GM21423 (cell line): Measurements from ENCODE around the gene OXER1.

Experiments
- ATAC-seq: cut with Tn5 transposase; IDR thresholded peaks from one replicate; pipeline ENCODE4 v1.9.1; 2021; ENCODE audit warnings: mild to moderate bottlenecking, moderate library complexity; ENCODE audit not compliant: unreplicated experiment

The OXER1 gene, protein sequence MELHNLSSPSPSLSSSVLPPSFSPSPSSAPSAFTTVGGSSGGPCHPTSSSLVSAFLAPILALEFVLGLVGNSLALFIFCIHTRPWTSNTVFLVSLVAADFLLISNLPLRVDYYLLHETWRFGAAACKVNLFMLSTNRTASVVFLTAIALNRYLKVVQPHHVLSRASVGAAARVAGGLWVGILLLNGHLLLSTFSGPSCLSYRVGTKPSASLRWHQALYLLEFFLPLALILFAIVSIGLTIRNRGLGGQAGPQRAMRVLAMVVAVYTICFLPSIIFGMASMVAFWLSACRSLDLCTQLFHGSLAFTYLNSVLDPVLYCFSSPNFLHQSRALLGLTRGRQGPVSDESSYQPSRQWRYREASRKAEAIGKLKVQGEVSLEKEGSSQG

DNA sequence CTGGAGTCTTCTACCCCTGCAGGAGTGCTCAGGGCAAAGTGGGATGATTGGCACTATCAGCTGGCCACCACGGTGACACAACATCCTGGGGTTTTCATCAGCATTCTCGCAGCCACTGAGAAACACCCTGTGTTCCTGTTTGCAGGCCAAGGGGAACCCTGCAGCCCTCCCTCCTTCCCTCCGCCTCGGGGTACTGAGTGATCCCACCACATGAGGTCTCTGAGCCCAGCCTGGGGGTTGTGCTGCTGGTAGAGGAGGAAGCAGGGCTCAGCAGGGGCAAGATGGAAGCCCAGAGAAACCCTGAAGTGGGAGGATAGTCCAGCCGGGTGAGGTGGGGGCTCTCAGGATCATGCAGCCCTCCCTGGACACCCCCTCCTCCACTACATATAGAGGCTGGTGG is at the start of gene OXER1:
Gene OXER1, minus strand, starts transcription at position 40 of the 400 bp plus-strand sequence. CDS start 73 bp downstream, outside the sequence.
- ATAC-seq, result no peak

- ATAC-seq, result no peak
Observed at GRCh38 chr2:42812899-42813479, 49.1 kb upstream of the OXER1 start.

DNA sequence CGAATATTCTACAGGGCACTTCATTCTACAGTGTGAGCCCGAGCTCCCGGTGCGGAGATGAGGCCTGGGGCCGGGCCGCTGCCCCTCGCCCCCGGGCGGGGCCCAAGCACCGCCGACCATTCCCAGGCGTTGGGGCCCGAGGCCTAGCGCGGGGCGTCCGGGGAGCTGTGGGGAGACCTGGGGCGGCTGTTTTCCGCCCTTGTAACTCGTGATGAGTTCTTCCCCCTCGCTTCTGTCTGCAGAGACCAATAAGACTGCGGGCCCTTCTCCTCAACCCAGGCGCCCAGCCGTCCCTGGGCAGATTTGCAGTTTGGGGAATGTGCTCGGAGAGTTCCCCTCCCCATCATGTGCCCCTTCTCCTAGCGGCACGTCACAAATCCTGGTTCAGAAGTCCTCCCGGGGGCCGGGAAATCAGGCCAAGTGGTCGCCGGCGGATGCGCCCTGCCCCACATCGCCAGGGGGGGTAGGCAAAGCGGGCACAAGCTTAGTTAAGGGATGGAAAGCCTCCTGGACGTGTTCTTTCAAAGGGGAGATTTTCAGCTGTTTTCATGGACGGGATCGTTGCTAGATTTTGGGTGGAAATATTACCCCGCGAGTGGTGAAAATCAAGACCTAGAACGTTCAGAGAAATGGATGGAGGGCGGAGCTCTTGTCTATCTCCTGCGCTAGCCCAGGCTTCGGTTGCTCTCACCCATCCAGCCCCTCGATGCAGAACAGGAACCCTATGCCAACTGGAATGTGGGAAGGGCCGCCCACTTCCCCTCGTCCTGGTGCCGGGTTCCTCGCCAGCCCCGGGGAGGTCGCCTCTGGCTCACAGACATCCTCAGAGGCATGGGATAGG is 47.3 kb upstream of the OXER1 start:
- peak; percentile 9 for ATAC-seq

DNA sequence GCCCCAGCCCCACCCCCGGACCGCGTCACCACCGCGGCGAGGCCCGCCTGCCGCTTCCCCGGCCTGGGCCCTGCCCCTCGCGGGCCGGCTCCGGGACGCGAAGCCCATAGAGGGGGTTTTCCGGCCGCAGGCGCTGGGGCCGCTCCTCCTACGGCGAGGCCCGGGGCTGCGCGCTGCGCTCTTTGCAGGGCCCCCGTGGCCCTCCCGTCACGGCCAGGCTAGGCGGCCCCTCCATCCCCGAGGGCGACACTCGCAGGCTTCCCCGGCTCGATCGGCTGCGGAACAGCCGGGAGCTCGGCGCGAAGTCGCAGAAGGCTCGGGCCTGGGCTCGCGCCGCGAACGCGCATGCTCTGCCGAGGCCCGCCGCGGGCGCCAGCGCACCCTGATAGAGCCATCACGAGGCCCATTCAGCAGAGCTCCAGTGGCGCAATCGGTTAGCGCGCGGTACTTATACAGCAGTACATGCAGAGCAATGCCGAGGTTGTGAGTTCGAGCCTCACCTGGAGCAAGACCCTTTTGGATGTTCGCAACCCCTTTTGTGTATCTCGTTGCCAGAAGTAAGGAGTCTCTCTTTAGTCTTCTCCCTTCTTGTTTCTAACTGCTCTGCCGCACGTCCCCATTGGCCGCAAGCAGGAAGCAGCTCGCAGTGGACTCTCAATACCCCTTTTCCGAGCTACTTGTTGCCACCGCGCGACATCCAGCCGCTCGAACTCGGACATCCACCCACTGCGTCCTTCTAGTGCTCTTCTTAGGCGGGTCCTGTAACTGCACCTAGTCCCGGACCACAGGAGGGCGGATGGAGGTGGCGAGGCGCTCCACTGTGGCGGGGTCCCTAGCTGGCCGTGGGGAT is 46.4 kb upstream of the OXER1 start:
- ATAC-seq, result peak; percentile 76

DNA sequence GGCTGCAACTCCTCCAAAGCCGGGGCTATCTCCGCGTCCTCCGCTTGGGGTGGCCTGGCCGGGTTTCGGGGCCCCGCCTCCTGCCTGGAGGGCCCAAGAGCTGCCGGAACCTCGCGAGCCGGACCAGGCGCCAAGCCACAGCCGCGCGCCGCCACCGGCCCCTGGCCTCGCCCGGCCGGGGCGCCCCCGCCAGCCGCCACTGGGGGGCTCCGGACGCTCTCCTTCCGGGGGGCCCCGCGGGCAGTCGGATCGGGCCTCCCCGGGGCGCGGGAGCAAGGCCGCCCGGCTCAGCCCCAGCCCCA is 45.8 kb upstream of the OXER1 start:
- no peak for ATAC-seq

DNA sequence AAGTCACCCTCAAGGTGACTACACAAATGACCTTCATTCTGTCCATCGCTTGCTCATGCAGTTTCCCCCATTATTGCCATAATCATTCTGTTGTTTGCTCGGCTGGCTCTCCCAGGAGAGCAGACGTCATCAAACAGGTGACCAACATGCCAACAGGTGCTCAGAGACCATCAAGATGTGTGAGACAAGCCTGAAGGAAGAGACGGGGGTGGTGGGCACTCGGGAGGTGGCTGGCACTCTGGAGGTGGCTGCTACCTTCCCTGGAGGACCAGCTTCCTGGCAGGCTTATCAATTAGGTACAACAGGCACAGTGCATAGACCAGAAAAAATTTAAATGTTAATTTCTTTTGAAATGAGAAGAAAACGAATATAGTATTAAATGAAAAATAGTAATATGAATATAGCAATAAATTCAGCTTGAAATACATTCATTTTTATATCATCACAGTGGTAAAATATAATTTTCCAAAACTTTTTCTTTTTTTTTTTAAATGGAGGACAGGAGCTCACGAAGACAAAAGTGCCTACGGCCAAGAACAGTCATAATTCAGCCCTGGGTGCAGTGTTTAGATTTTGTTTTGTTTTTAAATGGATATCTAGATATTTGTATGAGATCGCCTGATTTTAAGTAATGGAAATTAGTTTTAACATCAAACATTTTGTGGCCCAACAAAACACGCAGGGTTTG is 45.3 kb upstream of the OXER1 start:
- ATAC-seq, result no peak

DNA sequence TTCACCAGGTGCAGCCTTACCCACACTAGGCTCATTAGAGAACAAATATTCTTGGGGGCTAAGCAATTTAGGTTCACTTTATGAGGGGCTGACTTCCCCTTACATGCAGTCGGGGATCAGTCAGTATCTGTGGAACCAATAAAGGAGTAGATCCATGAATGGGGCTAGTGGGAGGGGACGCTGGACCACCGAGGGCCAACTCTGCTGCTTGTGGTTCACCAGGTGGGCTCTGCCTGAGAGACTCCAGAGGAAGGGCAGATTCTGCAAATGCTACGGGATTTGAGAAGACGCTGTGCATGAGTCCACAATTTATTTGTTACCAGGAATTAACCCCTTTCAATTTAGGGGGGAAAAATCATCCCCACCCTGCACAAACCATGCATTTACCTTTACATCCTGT is 44.4 kb upstream of the OXER1 start:
- ATAC-seq, result no peak

DNA sequence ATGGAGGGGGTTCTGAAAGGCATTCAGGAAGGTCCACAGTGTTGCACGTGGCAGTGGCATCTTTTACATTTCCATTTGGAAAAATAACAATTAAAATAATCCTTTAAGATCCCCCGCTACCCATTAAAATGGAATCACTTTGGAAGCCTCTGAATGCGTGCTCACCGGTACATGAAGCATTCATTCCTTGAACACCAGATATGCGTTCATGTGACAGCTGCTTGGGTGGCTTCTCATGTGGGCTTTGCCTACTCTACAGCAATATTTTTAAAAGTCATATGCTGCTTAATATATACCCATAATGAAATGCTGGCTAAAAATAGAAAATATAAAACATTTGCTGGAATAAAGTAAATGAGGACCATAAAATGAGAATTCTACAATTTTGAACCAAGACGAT is 42.9 kb upstream of the OXER1 start:
- no peak for ATAC-seq

DNA sequence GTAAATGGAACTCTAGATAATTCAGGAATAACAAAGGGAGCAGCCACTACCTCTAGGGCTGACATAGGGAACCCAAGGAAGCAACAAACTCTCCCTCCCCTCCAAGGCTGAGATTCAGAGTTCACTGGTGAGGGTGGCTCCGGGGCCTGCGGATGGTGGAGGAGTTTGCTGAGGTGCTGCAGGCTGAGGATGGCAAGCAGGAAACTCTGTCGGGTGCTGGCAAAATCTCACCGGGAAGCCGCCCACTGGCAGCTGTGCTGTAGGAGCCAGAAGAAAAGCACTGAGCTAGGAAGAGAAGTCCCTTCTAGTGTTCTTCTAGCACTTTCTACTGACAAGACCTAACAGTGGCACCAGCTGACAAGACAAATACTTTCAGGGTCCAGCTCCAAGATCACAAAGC is 41.0 kb upstream of the OXER1 start:
- ATAC-seq, result no peak

DNA sequence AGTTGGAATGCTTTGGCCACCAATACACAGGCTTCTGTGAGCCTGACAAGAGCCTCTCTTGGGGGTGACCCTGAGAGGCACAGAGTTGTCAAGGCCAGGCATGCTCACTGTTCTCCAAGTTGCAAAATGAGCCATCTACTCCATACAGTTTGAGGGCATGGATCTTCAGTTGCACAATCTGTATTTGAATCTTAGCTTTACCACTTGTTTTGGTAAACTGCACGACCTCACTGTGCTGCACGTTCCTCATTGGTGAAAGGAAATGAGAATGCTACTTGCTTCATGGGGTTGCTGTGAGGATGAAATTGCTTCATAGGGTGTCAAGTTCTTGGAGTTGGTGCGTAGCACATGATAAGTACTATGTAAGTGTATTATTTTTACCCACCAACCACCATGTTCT is 40.4 kb upstream of the OXER1 start:
- ATAC-seq, result no peak

GRCh38 chr2:42802150-42802549 is 38.2 kb upstream of the OXER1 start:
- ATAC-seq, result no peak

- no peak for ATAC-seq
Observed at GRCh38 chr2:42801381-42801780, 37.4 kb upstream of the OXER1 start.

DNA sequence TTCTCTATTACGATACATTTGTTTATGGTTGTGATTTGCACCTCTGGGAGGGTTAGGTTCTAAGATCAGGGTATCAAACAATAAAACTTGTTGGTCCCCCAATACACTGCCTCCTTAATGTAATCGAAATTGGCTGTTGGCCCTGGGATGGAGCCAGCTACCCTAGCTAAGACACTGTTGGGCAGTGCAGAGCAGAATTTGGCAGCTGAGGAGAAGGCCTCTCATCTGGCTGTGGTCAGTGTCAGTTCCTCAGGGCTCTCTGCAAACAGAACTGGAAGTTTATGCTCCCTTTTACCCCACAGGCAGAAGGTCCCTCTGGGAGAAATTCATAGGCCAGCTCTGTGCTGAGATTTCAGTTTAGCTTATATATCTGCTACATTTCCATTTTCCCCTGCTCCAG is 37.0 kb upstream of the OXER1 start:
- no peak for ATAC-seq

GRCh38 chr2:42800461-42800962 is 36.6 kb upstream of the OXER1 start:
- no peak for ATAC-seq

- ATAC-seq, result no peak
Observed at GRCh38 chr2:42799881-42800280, 35.9 kb upstream of the OXER1 start.

DNA sequence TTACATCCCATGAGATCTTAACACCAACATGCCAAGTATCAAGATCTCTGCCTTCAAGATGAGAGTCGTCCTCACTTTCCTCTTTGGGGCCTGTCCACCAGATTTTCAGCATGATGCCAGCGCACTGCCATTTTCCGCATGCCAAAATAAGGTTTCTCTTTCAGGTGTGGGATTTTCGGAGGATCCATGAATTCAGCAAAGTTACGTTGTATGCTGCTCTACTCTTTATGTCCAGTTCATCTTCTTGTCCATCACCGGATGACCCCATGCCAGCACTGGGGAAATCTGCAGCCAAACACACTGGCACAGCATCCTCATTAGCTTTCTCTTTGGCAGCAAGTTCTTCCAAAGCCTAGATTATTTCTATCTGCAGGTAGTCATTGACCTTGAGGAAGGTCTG is 33.3 kb upstream of the OXER1 start:
- ATAC-seq, result no peak

GRCh38 chr2:42796427-42797248 is 32.7 kb upstream of the OXER1 start:
- peak; percentile 28 for ATAC-seq

DNA sequence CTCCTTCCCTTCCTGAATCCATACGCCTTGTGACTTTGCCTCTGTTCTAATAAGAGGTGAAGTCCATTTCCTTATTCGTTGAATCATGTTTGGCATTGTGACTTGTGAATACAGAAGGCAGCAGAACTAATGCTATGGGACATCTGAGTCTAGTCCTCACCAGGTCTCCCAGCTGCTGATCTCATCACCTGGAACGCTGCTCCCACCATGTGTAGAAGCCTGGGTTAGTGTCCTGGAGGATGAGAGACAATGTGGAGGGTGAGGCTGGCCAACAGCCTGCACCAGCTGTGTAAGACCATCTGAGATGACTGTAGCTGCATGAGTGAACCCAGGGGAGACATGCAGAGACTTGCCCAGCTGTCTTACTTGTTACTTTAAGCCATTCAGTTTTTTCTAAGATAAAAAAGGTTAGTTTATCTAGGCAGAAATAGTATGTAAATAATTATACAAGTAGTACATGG is 31.9 kb upstream of the OXER1 start:
- ATAC-seq, result peak; percentile 37

DNA sequence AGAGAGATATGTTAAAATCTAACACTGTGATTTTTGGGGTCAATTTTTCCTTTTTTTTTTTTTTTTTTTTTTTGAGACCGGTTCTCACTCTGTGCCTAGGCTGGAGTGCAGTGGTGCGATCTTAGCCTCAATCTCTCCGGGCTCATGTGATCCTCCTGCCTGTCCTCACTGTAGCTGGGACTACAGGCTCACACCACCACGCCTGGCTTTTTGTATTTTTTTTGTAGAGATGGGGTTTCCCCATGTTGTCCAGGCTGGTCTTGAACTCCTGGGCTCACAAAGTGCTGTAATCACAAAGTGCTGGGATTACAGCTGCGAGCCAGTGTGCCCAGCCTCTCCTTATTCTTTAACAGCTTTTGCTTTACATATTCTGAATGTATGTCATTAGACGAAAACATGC is 31.3 kb upstream of the OXER1 start:
- no peak for ATAC-seq
